H1 (cell line): ENCODE results near the gene RAB11FIP3. TPM values are rescaled to one million over a fixed set of nuclear protein-coding genes. Genes with fewer than 3 reads are reported as not detected.

Source experiments
- CHD1 ChIP-seq: IDR thresholded peaks from 2 replicates; pipeline ENCODE4 v1.6.1; 2012; ENCODE audit warnings: low read depth, low read length, improper control_type of control experiment
- CHD7 ChIP-seq: fragments of 300-600 bp; sonication (generic); IDR thresholded peaks from 2 replicates; pipeline ENCODE4 v1.7.1; 2012; ENCODE audit warnings: low read length, moderate library complexity, mild to moderate bottlenecking, inconsistent platforms; ENCODE audit not compliant: insufficient replicate concordance
- CTBP2 ChIP-seq: IDR thresholded peaks from 2 replicates; pipeline ENCODE4 v1.7.0; 2011; ENCODE audit warnings: borderline replicate concordance, mild to moderate bottlenecking, moderate library complexity, mixed read lengths, low read length; ENCODE audit not compliant: insufficient read depth, insufficient read length
- CTCF ChIP-seq, 3 experiments: IDR thresholded peaks; 1 replicate in 2 of 3; 2 replicates in 1 of 3; pipeline versions ENCODE4 v1.5.1 to v1.6.1; 2011; ENCODE audit warnings: low read length in 3 of 3, mild to moderate bottlenecking in 3 of 3, inconsistent platforms in 2 of 3, low read depth in 1 of 3, moderate library complexity in 1 of 3; ENCODE audit not compliant: insufficient read depth in 1 of 3; ENCODE audit errors: control extremely low read depth in 1 of 3
- E2F6 ChIP-seq: IDR thresholded peaks from 2 replicates; pipeline ENCODE4 v1.6.1; 2012; ENCODE audit warnings: inconsistent platforms
- GTF2F1 ChIP-seq: IDR thresholded peaks from 2 replicates; pipeline ENCODE4 v1.6.1; 2012; ENCODE audit warnings: low read depth, low read length, improper control_type of control experiment, borderline replicate concordance
- NRF1 ChIP-seq: IDR thresholded peaks from 2 replicates; pipeline ENCODE4 v1.6.1; 2011; ENCODE audit warnings: mild to moderate bottlenecking, low read depth, low read length, improper control_type of control experiment
- polyA plus RNA-seq, 7 experiments: library from polyadenylated mRNA; depleted of rRNA in 3 of 7; stranded (reverse) in 5 of 7; unstranded in 2 of 7; fragments of >200 nt in 5 of 7; fragments of 200-250 nt in 2 of 7; gene quantifications; 1 replicate in 5 of 7; 2 replicates in 1 of 7; 4 replicates in 1 of 7; pipeline versions ENCODE4 v1.2.1 to v1.2.3, GENCODE V29; 2011 to 2013; ENCODE audit warnings: missing spikeins in 2 of 7, mixed read lengths in 2 of 7
- total RNA-seq: library from RNA; stranded (reverse); fragmentation: NEBNext Ultra II Directional; extraction: Animal tissue kit (Norgen Biotek cat#: 25700); gene quantifications from 2 replicates; pipeline ENCODE4 v1.2.1, GENCODE V29; 2021

The RAB11FIP3 gene
- total and polyA plus RNA-seq, 2 of the 8 experiments (the other 6 are each of a cell fraction or from before 2014, with no cell fraction given): 9.3 to 35.2 TPM

- no peak for TF ChIP-seq CTBP2
- no peak for TF ChIP-seq CHD7
- TF ChIP-seq CTCF (IDR thresholded peaks at IDR 0.05; ENCODE audit: control extremely low read depth in 1 of 3, insufficient read depth in 1 of 3, low read depth in 1 of 3, low read length in 3 of 3): peak; percentile 12 to 35 (median 30); a peak in 2 of 4 replicates
- no peak for TF ChIP-seq NRF1
- peak; percentile 37 for TF ChIP-seq E2F6
- TF ChIP-seq GTF2F1: no peak
- no peak for TF ChIP-seq CHD1
Measured at GRCh38 chr16:425082-425718, at the start of gene RAB11FIP3 (continued).
